ENCODE measurements around the gene MSX2. TPM values are rescaled to one million over a fixed set of nuclear protein-coding genes. Genes with fewer than 3 reads are reported as not detected.

MSX2 gene
- total and polyA plus RNA-seq, 9 of the 15 experiments (the other 6 are each of a cell fraction or from before 2014, with no cell fraction given), result not detected

- no peak overlapping the region for H3K4me2 ChIP-seq (ENCODE audit: insufficient read depth, low read length)
- no peak overlapping the region for H2AFZ ChIP-seq (ENCODE audit: low read depth, low read length)
- peaks cover 0 to 8% of the 10 kb centered on the region in 2 experiments; a peak in 1 of 5 replicates for H3K4me1 ChIP-seq (replicated peaks in 1 of 2; ENCODE audit: control insufficient read depth in 2 of 2, insufficient read depth in 2 of 2, low read length in 2 of 2)
- no peak overlapping the region for H3K4me3 ChIP-seq
- no peak overlapping the region for H3K9ac ChIP-seq (ENCODE audit: insufficient read depth in 1 of 2, low read depth in 2 of 2, low read length in 2 of 2)
- H3K27me3 ChIP-seq (ENCODE audit: control insufficient read depth in 2 of 2, insufficient read depth in 2 of 2, low read length in 2 of 2), result peaks cover 17 to 49% of the 10 kb centered on the region in 2 experiments; a peak in 4 of 5 replicates
- WGBS (ENCODE audit: insufficient coverage, low coverage, missing lambda C conversion rate), result 0% methylated on average over 11 of the region's 11 CpGs
- H3K36me3 ChIP-seq (ENCODE audit: control insufficient read depth, insufficient read depth, low read length), result no peaks in the 10 kb centered on the region
- TF ChIP-seq ZBTB26 (CRISPR knock-in tag; IDR thresholded peaks at IDR 0.05), result no peak
- no peak for TF ChIP-seq HMBOX1 (IDR thresholded peaks at IDR 0.05)
- no peak overlapping the region for H3K27ac ChIP-seq (ENCODE audit: extremely low read depth, low read depth, low read length)
- no peaks in the 10 kb centered on the region for H3K9me1 ChIP-seq (ENCODE audit: control insufficient read depth, insufficient read depth, low read length)
- DNase-seq (ENCODE audit: extremely low read depth in 1 of 4, low spot score in 3 of 4) (no peak), ATAC-seq (no peak), FAIRE-seq (no peak)
- intact Hi-C loops (cut with micrococcal nuclease), result no loop called here
- H3K9me3 ChIP-seq (replicated peaks; ENCODE audit: control insufficient read depth, insufficient read depth, low read depth, low read length), result no peaks in the 10 kb centered on the region
- ChIA-PET CTCF (ENCODE audit: low intra/inter-chr PET ratio) (no interaction called here), POLR2A (no interaction called here)
- H3K79me2 ChIP-seq (ENCODE audit: control insufficient read depth, insufficient read depth, low read length), result no peaks in the 10 kb centered on the region
- in situ Hi-C loops (cut with MboI), result no loop called here
- H4K20me1 ChIP-seq (replicated peaks; ENCODE audit: control insufficient read depth, insufficient read depth, low read length), result no peaks in the 10 kb centered on the region
- BruUV-seq (replicated peaks), result no TSS peak
These were observed 1.7 kb downstream of the MSX2 start for GRCh38 chr5:174725991-174726601.
